Dermis blood vessel endothelial cell (primary cell): ENCODE measurements around the gene GDNF. TPM values are rescaled to one million over a fixed set of nuclear protein-coding genes. Genes with fewer than 3 reads are reported as not detected.
A peak's percentile ranks its signal among the peaks of the same experiment; 100 is the strongest.

Experiments used
- DNase-seq: peaks from one replicate; pipeline ENCODE4 v3.0.0; 2010
- total RNA-seq: library from RNA; depleted of rRNA; stranded (reverse); fragments of >200 nt; gene quantifications from 2 replicates; pipeline ENCODE4 v1.2.3, GENCODE V29; 2014

GDNF gene
- total RNA-seq, 1 donor from 2014 or later = not detected

DNA sequence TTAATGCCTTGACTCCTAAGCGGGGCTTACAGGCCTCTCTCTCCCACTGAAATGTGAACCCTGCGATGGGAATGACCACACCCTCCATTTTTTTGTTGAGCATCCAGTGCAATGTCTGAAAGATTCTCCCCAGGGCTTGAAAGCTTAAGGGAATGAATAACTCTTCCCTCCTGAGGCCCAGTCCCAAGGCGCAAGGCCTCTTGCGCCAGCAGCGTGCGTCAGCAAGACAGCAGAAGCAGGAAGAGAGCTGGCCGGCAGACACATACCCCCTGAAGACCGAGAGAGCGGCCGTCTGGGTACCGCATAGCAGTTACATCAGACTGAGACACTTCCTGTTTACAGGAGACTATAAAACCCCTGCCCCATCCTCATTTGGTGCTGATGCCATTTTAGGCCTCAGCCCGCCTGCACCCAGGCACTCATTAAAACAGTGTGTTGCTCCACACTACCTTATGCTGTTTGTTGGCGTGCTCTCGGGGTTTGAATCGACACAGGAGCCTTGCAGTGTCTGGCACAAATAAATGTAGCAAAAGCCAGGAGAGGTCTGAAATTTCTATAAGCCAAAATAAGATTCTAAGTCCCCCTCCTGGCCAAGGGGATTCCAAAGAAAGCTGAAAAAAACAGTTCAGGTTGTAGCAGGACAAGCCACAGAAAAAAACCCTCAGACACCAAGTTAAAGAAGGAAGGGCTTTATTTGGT is 62.3 kb downstream of the GDNF start:
- no peak for DNase-seq

- DNase-seq = no peak
Measured at GRCh38 chr5:37776826-37777225, 63.0 kb downstream of the GDNF start.

DNA sequence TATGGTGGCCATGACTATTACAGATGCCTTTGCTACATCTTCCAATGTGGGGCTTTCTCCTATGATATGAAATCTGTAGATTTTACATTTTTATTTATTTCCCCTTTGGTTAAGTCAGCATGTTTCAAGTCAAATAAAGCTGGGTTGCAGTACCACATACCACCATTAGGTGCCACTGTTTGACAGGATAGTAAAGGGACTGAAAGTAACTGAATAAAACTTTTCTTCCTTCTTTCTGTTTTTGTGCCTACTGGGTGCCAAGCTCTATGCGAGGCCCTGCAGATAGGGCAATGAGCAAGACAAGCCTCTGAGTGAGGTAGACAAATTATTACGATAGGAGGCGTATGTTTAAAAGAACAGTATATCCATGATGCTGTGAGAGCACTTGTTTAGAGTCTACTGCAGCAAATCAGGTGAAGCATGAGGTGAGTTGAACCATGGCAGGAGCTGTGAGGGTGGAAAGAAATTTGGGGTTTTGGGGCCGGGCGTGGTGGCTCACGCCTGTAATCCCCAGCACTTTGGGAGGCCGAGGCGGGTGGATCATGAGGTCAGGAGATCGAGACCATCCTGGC is 64.8 kb downstream of the GDNF start:
- DNase-seq = peak; percentile 37

GRCh38 chr5:37773809-37774208 is 66.0 kb downstream of the GDNF start:
- DNase-seq = no peak

GRCh38 chr5:37772255-37772654 is 67.6 kb downstream of the GDNF start:
- DNase-seq = no peak

DNA sequence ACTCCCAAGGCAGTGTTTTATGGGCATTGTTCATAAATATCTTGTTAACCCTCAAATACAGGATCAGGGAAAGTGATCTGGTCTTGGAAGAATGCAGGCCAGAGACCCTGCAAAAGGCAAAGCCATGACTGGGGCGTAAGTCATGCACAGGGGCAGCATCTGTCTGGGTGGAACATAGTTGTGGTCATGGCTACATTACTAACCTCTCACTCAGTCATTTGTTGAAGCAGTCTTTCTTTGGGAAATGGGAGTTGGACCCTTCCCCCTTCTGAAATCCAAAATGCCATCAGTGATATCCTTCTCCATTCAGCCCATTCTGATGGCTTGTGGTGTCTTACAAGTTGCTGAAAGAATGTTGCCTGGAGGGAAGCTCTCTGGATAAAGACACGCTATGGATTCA is 68.1 kb downstream of the GDNF start:
- DNase-seq = no peak

DNA sequence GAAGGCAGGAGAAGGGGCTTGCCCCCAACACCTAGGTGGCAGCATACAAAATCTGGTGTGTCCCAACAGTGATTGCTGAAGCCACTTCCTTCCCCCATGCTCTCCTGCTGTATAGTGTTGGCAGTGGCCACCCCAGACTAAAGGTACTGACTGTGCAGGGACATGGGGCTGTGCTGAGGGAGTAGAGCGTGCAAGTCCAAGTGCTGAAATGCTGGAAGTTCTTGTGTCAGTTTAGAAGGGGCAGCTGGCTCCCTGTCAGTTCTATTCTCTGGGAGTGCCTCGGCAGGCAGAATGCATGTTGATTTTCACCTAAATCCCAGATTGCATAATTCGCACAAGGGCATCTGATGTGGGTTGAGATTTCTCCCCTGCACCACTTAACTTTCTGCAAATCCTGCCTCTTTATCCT is 68.6 kb downstream of the GDNF start:
- no peak for DNase-seq

GRCh38 chr5:37770786-37771185 is 69.1 kb downstream of the GDNF start:
- no peak for DNase-seq

GRCh38 chr5:37769840-37770239 is 70.0 kb downstream of the GDNF start:
- no peak for DNase-seq

DNA sequence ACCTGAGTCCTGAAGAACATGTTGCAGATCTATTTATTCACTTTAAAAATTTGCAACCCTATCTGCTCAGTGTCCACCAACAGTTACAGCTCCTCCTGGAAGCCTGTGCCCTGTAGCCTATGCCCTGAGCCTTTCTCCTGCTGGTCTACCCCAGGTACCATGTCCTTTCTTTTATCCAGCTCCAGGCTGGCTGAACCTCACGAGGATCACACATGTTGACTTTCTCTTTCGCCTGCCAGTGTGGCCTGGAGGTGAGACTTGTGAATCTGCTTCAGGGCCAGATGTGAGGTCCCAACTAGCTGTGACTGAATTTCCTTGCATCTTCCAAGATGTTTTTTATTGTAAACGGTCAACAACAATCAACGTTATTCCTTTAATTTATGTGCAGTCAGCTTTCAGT is 70.7 kb downstream of the GDNF start:
- DNase-seq = no peak

GRCh38 chr5:37768371-37768770 is 71.5 kb downstream of the GDNF start:
- DNase-seq = no peak

- no peak for DNase-seq
Measured at GRCh38 chr5:37767961-37768360, 71.9 kb downstream of the GDNF start.

DNA sequence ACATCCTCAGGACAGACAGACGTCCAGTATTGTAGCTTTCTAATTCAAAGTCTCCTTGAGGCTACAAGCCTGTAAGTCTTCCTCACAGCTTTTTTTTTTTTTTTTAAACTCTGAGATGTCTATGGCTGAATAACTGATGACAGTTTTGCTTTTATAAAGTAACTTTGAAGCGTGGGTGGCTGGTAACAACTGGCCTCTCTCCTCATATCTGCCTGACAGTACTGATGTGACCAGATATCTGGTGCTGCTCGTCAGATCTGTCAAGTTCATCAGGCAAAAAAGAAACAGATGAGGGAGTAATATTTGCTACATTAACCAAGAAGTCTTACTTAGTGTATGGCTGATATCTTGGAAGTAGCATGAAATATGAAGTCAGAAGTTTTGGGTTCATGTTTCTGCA is 72.6 kb downstream of the GDNF start:
- no peak for DNase-seq
